GM21526 (cell line): Measurements from ENCODE around the gene FAM171A2.
"Not testable (repeated sequence)": the region's sequence is repeated elsewhere in the genome, so short reads cannot be mapped to it uniquely, and the experiment has no call there.

Experiments used
- ATAC-seq: cut with Tn5 transposase; IDR thresholded peaks from one replicate; pipeline ENCODE4 v1.9.1; 2021; ENCODE audit warnings: moderate library complexity; ENCODE audit not compliant: unreplicated experiment, low FRiP score

The FAM171A2 gene

DNA sequence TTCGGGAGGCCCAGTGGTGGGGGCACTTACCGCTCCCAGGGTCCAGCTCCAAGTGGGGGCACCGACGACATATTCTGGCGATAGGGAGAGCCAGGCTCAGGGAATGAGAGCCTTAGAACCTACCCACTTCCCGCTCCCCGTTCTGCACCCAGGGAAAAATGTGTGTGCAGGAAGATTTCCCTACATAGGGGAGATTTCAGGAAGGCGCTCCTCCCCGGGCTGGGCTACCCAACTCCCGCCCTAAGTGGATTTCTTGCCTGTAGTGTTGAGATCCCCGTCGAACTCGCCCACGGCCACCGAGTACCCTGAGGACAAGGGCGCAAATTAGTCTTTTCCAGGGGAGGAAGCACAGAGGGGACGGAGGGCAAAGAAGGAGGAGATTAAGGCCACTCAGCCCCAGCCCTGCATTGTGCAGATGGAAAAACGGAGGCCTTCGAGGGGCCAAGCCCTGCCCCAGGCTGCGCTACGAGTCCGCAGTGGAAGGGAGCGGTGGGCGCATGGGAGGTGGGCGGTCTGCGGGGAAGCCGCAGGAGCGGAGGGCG, 20.7 kb upstream of the FAM171A2 start:
- no peak for ATAC-seq

DNA sequence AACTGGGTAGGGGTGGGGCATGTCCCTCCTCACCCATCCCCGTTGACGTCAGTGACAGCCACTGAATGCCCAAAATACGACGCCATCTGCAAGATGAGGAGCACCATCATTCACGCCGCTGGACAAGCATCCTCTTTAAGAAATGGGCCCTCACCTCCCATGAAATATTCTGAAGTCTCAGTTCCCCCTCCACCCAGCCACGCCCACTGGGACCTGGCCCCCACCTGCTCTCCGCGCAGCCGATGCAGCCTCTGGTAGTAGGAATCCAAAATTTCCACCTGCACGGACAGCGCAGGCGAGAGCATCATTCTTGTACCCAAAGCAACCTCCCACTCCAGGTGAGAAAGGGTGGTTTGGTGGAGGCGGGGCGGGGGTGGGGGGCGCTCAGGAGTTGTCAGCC, 20.2 kb upstream of the FAM171A2 start:
- no peak for ATAC-seq

DNA sequence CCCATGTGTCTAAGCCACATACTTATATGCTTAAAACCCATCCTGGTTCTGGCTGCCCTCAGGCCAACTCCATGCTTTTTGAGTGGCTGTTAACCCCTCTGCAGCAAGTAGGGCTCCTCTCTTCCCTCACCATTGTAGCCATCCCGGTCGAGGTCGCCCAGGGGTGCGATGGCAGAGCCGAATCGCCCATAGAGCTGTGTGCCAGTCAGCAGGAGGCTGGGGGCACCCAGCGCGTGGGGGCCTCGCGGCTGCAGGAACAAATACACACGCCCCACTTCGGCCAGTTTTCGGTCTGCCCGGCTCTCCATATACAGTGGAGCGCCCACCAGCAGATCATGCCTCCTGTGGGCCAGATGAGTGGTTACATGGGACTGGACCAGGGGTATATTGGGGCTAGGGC, 19.7 kb upstream of the FAM171A2 start:
- no peak for ATAC-seq

DNA sequence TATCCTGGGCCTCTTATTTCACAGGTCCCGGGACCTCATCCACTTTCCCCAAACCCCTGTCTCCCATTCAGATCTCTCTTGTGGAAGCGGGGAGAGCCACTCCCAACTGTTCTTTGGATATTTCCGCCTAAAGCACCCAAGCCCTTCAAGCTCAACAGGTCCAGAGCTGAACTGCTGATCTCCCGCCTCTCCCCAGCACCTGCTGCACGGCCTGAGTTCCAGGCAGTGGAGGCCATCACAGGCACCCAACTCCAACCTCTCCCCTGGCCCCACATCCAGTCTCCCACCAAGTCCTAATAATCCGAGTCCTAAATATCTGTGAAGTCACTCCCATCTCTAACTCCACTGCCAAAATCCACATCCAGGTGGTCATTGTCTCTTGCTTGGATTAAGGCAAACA, 19.3 kb upstream of the FAM171A2 start:
- no peak for ATAC-seq

DNA sequence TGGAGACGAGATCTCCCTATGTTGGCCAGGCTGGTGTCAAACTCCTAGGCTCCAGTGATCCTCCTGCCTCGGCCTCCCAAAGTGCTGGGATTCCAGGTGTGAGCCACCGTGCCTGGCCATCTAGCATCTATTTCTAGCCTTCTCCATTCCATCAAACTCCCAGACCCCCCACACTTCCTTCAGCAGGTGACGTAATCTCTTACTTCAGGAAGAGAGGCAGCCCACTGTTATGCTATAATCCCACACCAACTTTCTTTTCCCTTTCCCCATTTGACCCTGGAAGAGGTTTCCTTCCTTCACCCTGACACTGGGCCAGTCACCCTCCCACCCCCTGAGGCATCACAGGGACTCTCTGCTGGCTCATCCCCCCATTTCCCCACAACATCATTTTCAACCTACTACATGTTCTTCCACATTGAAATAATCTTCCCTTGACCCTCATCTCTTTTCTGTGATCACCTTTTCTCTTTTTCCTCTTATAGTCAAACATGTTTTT, 18.2 kb upstream of the FAM171A2 start:
- ATAC-seq = no peak

DNA sequence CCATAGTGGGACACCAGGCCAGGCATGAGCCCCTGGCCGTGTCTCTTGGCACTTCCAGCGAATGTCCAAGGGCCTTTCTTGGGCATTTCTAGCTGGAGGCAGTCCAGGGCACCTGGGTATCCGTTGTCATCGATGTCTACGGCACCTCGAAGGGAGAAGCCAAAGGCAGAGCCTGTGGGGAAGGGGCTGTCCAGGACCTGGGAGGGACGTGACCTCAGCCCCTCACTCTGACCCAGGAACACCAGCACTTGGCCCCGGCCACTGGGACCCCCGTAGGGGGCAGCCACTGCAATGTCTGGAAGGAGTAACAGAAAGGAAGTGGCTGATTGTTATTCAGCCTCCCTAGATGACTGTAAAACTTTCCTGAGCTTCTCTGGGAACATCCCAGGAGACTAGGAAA, 17.1 kb upstream of the FAM171A2 start:
- no peak for ATAC-seq

DNA sequence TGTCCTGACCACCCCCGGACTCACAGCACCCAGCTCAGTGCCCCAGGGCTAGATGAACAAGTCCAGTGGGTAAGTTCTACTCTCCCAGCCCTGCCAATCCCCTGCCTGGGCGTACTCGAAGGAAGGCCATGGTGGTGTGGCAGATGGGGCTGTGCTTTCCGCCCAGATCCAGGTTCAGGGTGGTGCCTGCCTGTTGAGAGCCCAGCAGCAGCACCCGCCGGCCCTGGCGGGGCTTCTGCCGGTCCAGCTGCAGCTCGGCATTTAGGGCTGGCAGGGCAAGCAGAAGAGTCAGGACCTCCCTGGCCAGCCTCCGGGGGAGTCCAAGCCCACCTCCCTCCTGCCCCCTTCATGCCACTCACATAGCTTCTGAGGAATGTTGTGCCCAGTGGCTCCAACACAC, 16.2 kb upstream of the FAM171A2 start:
- no peak for ATAC-seq

DNA sequence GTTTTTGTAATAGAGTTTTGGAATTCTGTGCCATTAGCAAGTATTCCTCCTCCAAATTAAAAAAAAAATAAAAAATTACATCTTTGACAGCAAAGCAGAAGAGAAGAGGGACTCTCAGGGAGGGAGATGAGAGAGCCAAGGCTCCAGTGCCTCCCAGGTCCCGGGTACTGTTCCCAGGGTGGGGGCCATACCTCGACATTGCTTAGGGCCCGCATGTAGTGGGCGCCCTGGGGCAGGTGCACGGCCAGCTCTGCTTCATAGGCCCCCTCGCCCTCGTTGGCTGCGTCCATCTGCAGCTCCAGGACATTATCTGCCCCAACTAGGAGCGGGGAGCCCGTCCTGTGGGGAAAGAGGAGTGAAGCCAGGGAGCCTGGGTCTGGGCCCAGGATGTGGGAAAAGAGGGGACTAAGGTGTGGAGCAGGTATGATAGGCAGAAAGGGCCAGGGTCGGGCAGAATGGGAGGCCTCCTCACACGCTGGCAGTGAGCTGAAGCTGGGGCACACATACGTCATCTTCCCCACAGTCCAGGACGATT, 14.6 kb upstream of the FAM171A2 start:
- no peak for ATAC-seq

DNA sequence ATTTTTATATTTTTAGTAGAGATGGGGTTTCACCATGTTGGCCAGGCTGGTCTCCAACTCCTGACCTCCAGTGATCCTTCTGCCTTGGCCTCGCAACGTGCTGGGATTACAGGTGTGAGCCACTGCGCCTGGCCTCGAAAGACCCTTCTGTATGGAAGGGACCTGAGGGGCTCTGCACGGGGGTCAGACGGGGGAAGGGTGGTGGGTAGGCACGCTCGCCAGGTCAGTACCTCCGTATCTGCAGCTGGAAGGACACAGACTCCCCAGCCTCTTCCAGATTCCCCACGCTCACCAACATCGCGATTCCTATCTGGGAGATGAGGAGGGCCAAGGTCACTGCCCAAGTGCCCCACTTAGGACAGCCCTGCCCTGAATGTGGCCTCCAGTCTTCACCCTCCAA, 13.1 kb upstream of the FAM171A2 start:
- no peak for ATAC-seq

DNA sequence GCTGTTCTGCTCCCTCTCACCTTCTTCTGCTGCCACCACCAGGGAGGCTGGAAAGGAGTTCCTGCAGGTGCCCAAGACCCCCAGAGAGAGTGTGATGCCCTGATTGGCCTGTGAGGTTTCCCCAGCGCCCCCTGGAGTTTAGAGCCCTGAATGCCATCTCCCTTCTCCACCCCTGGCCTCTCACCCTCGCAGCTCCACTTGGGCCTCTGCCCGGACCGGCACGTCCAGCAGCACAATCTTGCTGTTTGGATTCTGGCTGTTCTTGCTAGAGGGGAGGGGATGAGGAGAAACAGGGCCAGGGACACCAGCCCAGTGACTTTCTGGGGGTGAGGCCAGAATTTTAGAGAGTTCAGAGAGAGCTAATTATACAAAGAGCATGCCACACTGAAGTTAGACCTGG, 12.5 kb upstream of the FAM171A2 start:
- ATAC-seq = no peak

DNA sequence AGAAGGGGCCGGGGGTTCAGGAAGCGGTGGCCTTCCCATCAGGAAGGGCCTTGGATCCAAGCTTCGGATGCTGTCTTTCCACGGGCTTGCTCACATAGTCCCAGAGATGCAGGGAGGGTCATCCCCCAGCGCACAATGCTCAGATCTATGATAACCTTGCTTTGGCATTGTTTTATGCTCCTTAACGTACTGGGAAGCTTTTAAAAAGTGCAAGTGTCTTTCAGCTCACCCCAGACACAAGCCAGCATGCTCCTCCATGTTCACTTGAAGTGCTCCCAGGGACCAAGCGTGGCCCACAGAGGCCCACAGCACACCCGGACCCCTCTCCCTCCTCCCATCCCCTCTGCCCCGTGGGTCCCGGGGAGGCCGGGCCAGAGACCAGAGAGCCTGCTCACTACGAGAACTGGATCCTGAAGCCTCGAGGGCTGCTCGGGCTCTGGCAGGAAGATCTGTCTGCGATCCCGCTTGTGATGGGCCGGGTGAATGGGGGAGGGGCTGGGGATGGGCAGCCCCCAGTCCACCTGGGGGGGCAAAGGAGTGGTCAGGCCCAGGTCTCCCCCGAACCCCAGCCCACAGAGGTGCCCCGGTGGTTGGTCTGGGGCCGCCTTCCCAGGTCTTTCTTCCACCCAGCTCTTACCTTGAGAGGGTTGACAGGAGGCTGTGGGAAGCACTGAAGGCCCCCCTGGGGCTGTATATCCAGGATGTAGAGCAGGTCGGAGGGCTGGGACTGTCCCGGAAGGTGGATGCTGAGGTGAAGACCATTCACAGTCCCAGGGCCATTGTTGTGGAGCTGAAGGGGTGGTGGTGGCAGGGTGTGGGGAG, 11.8 kb upstream of the FAM171A2 start:
- no peak for ATAC-seq

DNA sequence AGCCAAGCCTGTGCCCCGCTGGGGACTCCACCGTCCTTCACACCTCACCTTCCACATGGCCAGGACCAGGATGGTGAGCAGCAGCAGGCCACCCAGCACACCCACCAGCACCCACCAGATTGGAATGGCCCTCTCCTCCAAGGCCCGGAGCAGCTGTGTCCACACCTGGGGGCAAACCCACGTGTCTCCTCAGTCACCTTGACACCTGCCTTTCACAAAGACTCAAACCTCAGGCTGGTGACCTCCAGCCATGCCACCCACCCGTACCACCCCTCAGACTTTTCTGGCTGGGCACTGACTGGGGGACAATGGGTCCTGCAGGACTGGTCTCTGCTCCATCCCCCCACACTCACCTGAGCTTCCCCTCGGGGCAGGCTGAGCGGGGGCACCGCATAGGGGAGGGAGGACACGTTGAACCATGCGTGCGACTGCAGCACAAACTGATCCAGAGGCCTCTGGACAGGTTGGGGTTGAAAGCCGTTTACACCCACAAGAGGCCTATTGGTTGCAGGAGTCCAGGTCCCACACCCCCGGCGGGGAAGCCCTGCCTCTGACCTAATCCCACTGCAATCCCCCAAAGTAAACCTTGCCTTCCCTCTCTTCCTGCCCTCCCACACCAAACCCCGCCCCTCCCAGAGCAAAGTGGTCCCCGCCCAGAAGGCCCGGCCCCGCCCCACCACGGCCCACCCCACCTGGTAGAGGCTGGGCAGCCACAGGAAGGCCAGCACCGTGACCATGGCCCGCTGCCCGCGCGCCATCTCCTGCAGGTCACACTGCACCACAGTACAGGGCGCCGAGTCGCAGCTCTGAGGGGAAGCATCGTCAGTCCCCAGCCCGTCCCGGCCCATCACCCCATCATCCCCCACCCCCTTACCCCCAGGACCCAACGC, 10.9 kb upstream of the FAM171A2 start:
- ATAC-seq = no peak

DNA sequence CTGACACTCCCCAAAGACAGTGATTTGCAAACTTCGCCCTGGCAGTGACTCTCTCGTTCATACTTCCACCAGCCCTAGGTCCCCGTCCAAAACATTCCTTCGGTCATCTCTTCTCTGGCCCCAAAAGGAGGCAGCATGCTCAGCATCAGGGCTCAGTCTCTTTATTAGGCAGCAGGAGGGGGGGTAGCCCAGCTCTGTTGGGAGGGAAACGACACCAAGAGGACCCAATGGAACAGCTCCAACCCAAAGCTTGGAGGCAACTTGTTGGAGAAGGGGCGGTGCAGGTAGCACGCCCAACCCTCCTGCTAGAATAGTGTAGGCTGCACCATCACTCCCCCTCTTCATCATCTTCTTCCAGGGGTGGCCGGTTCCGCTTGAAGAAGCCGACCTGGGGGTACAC, 8.4 kb upstream of the FAM171A2 start:
- ATAC-seq = no peak

DNA sequence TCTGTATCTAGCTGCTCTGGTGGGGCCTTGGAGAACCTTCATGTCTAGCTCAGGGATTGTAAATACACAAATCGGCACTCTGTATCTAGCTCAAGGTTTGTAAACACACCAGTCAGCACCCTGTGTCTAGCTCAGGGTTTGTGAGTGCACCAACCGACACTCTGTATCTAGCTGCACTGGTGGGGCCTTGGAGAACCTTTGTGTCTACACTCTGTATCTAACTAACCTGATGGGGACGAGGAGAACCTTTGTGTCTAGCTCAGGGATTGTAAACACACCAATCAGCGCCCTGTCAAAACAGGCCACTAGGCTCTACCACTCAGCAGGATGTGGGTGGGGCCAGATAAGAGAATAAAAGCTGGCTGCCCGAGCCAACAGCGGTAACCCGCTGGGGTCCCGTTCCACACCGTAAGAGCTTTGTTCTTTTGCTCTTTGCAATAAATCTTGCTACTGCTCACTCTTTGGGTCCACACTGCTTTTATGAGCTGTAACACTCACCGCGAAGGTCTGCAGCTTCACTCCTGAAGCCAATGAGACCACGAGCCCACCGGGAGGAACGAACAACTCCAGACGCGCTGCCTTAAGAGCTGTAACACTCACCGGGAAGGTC, 5.9 kb upstream of the FAM171A2 start:
- not testable (repeated sequence) for ATAC-seq

DNA sequence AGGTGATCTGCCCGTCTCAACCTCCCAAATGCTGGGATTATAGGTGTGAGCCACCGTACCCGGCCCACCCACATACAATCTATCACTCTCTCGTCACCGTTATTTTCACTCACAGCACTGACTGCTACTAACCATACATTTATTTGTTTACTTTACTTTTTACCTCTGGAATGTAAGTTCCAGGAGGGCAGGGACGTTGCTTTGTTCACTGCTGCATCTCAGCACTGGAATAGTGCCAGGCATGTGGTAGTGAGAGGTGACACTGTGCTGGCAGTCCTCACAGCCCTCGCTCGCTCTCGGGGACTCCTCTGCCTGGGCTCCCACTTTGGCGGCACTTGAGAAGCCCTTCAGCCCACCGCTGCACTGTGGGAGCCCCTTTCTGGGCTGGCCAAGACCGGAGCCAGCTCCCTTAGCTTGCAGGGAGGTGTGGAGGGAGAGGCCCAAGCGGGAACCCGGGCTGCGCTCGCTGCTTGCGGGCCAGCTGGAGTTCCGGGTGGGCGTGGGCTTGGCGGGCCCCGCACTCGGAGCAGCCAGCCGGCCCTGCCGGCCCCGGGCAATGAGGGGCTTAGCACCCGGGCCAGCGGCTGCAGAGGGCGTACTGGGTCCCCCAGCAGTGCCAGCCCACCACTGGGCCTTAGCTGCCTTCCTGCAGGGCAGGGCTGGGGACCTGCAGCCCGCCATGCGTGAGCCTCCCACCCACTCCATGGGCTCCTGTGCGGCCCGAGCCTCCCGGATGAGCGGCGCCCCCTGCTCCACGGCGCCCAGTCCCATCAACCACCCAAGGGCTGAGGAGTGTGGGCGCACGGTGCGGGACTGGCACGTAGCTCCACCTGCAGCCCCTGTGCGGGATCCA, 5.0 kb upstream of the FAM171A2 start:
- ATAC-seq = not testable (repeated sequence)

DNA sequence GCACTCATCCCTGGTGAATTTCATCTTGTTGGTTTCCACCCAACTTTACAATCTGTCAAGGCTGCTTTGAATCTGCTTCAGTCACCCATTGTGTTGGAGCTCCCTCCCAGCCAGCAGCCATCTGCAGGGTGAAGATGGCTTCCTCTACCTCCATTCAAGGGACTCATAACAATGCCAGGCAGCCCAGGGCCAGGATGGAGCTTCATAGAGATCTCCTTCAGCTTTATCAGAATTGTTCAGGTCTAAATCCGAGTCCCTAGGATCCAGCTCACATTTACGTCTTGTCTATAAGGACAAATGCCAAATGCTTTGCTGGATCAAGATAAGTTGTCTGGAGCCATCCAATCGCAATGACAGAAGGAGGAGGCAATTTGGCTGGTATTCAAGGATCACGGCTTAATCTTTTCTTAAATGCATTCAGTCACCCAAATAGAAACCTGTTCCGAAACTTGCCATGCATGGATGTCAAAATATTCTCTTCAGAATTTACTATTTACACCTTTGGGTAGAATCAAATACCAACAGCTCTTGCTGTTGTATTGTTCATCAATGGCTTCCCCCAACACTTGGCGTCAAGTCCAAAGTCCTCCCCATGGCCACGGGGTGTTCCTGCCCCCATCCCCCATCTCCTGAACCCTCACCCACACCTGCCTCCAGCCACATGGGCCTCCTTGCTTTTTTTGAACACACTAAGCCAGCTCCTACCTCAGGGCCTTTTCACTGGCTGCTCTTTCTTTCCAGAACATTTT, 3.8 kb upstream of the FAM171A2 start:
- ATAC-seq = no peak

DNA sequence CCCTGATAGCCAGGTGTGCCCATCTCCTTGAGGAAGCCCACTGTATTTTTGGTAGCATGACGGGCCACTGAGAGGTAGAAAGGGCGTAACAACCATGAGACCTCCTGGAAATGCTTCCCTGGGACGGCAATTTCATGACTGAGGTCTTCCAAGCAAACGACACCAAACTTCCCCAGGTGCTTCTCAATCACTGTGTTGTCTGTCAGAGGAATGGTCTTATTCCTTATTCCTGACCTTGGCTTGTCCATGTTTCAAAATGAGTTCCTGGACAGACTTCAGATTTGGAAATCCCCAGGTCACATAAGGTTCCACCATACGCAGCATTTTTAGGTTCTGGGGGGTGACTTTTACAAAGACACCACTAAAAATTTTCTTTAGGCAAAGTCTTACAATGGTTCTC, 1.4 kb upstream of the FAM171A2 start:
- ATAC-seq = not testable (repeated sequence)

DNA sequence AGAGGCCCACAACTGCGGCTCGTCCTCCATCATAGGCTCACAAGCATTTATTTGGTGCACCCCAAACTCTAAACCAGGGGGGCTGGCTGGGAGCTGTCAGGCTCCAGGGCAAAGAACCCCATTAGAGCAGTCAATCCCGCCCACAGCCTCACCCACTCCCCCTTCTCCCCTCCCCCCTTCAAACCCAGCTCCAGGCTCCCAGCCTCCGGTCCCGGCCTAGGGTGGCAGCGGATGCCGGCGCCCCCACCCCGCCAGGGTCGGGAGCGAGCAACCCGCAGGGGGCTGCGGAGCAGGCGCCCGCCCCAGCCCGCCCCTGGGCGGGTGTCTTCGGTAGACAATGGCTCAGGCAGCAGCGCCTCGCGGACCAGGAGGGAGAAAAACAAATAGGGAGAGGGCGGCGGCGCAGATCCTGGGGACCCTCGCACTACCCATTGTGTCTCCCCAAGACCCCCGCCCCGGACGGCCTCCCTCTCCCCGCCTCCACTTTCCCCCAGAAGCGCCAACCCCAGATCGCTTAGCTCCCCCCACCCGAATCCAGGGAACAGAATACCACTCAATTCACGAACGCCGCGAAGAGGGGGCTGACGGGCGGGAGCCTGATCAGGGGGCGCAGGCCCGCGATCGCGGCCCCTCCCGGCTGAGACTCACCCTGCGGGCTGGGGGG, 572 bp downstream of the FAM171A2 start:
- no peak for ATAC-seq
